SK-MEL-5 (cell line): Measurements from ENCODE around the gene ERC2. TPM values are rescaled to one million over a fixed set of nuclear protein-coding genes. Genes with fewer than 3 reads are reported as not detected.

Experiments
- DNase-seq: peaks from one replicate; pipeline ENCODE4 v3.0.0-alpha.2; 2016; ENCODE audit warnings: low read depth, low spot score
- in situ Hi-C: cut with HindIII; loops from 2 replicates; pipeline ENCODE4 v1.10.0; 2016; ENCODE audit warnings: low sequenced_read_pairs, high pct_unique_total_duplicates, low pct_unique_long_range_greater_than_20kb
- total RNA-seq: library from RNA; depleted of rRNA; stranded (reverse); fragments of >200 nt; shearing (Covaris generic); gene quantifications from 2 replicates; pipeline ENCODE4 v1.2.3, GENCODE V29; 2014

Gene ERC2
- total RNA-seq, 1 experiment from 2014 or later: 0.50 TPM

DNA sequence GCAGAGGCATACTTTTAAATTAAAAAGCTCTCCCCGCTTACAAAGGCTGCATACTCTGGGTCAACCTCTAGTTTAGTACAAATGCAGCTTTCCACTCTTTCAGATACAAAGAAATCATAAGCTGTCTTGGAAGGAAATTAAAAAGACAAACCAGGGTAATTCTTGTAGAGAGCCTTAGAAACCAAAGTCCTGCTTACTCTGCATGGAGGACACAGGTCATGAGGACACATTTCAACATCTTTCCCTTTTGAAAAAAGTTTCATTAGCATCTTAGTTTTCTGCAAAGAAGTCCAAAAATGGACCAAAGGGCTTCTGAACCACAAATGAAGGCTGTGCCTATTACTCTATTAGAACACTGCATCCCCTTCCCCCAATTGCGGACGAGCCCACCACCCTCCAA is 930.7 kb downstream of the ERC2 start:
- no peak for DNase-seq
- in situ Hi-C loops: no loop called here

DNA sequence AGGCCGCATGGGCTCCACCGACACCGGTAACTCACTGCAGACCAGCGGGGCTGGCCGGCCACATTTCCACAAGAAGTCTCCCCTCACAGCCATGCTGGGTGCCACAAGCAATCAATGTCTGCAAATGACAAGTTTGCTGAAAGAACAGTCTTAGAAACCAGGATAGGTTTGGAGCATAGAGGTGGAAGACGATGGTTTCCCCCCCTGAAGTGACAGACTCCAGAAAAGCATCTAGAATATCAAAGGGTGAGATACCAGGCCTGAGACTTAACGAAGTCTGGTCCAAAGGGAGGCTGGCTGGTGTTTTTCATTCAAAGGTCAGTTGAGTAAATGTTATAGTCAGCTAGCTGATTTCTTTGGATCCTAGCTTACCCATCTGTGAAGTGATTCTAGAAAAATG is 931.1 kb downstream of the ERC2 start:
- no peak for DNase-seq
- in situ Hi-C loops: no loop called here

DNA sequence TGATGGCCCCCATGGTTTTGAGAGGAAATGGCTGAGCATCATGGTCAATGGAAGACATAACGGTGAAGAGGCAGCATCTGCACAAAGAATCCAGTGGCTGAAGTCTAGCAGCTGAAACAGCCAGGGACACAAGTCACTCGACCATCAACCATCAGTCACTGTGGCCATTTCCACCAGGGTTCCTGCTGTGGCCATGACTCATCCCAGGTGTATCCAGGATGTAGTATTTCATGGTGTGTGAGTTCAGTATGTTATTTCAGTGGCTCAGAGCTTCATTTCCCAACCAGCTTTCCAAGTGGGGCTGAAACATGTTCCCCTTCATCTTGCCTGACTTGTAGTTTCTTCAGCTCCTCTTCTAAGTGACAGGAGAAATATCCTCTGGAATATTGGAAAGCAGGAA is 933.4 kb downstream of the ERC2 start:
- DNase-seq: no peak
- in situ Hi-C loops: no loop called here

DNA sequence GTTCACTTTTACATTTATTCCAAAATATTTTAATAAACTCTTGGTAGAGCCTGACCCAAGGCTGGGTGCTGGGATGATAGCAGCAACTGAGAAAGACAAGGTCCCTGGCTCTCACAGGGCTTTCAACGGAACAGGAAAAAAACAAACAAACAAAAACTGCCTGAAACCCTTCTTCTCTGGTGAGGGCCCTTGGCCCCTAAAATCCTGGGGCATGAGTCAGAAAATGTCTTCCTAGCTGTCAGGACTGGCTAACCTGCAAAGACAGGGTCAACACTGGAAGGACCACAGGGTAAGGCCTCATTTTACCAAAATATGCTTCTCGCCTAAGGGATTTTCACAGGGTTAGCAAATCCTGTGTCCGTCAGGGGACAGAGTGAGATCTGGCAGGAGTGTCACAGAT is 935.5 kb downstream of the ERC2 start:
- in situ Hi-C loops: no loop called here
- DNase-seq: no peak

DNA sequence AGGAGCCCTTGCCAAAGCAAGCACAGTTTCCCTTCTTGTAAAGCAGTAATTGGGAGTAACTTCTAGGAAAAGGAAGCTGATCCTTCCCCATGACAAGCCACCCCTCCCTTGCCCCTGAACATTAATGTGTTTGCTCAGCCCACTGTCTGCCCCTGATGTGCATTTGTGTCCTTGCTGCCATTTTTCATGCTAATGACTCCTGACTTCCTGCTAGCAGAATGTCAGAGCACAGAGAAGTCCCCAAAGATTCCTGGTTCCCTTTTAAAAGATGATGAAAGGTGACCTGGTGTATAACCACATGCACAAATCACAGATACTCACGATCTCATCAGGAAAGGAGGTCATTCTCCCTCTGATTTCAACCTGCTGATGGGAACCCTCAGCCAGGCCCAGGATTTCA is 936.9 kb downstream of the ERC2 start:
- in situ Hi-C loops: no loop called here

DNA sequence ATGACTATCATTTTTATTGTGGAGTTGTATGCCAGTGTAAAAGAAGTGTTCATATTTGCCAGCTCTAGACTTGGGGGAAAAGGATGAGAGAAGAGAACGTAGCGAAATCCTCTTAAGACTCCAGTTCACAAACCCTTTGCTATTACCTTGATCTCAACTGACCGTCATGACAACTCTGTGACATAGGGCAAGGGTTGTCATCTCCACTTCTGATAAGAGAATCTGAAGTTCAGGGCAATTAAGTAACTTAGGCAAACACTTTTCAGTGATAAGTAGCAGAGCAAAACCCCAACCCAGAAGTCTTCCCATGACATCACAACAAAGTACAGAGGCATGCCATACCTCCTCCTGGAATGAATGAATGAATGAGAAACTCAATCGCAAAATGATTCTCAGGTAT is 940.9 kb downstream of the ERC2 start:
- DNase-seq: no peak
- in situ Hi-C loops: no loop called here

More for the DNA sequence above, 936.9 kb downstream of the ERC2 start:
- DNase-seq: no peak

DNA sequence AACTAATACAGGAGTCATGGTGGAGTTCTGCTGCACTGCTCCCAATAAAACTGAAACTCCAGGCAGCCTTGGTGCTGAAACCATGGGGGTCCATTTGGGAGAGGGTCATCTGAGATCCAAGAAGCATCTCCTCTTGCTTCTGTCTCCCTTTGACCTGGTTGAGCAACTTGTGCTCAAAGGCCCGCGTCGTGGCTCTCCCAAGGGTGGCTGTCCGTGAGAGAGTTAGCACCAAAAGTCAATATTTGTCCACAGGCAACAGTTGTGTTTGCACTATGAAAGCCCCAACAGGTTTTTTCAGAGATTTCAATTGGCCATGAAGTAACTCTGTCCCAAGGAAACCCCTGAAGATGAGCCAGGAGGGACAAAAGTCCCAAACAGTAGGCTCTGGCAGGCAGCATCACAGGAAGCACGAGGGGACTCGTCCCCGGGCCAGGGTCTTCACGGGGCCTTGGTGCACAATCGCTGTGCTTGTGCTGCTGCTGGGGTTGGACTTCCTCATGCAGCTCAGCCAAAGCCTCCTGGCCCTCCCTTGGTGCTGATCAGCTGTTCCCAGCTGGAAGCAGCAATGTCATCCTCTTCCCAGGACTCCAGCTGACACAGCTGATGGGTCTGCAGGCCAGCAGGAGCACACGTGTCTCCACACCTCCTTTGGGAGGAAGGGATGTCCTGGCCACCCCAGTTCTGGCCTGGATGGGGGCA is 941.8 kb downstream of the ERC2 start:
- in situ Hi-C loops: no loop called here
- no peak for DNase-seq

DNA sequence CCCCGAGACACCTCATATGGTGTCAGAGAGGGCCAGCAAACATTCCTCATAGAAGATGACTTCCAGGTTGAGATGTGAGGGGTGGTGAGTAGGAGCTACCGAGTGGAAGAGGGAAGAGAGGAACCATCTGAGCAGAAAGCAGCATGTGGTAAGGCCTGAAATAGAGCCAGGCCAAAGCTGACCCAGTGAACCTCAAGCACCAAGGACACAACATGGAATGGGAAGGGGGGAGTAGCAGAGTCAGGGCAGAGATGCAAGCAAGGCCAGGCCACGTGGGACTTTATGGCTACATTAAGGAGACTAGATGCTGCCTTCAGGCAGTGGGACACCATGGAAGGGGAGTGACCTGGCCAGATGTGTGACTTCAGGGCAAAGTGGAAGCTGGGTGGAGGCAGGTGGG is 942.8 kb downstream of the ERC2 start:
- DNase-seq: no peak
- in situ Hi-C loops: no loop called here

DNA sequence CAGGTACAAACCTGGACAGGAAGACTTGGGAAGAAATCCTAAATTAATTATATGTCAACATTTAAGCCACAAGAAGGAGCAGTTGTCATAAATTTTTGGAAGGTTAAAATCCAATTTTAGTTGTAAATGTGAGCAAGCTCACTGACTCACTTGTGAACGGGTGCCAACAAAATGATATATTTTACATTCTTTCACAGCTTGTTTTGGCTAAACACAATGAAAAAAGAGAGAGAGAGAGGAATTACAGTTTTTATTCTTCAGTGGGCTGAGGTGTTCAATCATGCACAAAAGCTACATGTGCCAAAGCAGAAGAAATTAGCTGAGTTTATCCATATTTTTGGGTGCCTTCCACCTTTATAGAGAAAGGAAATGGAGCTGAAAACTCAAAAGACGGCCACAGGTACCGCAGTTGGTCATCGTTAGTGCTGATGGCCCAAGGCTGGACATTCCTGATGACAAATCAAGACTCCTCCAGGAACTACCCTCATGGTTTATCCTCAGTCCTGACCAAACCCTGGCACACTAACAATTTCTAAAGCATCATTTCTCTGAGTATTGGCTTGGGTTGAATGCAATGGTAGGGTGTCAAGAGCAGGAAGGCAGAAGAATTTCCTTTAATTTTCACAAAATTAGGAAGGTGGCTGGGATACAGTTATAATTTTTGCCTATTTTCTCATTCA is 943.6 kb downstream of the ERC2 start:
- in situ Hi-C loops: no loop called here

DNA sequence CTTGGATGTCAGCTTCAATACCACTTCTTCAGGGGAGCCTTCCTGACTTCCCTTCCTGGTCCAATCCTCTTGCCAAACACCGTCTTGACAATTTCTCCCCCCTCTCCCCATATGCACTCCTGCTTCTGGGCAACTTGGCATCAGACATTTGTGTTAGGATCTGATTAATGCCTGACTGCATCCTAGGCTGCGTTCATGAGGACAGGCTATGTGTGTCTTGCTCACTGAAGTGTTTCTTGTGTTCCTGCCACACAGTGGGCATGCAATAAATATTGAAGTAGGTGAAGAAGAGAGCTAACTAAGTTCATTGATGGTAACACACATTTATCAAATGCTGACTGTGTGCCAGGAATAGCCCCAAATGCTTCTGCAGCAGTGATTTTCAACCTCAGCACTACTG is 944.8 kb downstream of the ERC2 start:
- no peak for DNase-seq
- in situ Hi-C loops: no loop called here

More for the DNA sequence above, 943.6 kb downstream of the ERC2 start:
- DNase-seq: no peak

DNA sequence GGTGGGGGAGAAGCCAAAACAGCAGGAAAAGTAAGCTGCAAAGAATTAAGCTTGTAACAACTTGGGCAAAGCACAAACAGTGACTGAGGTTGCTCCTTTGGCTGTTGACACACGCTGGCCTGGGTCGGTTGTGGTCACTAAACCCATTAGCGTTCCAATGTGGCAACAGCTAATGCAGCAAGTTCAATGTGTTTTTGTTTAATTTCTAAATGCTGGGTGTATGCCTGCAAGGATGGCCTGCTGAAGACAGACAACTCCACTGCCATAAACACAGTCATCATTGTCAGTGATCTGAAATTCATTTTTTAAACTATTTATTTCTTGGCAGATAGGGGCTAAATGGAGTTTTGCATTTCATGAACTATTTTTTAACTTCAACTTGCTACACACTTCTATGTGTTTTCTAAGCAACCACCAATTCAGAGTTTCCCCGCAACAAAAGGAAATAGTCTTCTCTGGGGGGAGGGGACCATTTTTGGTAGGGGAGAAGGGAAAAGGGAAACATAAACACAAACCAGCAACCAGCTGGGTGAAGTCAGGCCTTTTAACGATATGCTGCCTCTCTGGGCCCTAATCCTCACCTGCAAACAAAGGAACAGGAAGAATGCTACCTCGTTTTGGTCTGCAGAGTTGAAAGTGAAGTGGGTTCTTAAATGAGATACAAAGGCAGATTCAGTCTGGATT is 946.4 kb downstream of the ERC2 start:
- peak; percentile 7 for DNase-seq
- in situ Hi-C loops: no loop called here

DNA sequence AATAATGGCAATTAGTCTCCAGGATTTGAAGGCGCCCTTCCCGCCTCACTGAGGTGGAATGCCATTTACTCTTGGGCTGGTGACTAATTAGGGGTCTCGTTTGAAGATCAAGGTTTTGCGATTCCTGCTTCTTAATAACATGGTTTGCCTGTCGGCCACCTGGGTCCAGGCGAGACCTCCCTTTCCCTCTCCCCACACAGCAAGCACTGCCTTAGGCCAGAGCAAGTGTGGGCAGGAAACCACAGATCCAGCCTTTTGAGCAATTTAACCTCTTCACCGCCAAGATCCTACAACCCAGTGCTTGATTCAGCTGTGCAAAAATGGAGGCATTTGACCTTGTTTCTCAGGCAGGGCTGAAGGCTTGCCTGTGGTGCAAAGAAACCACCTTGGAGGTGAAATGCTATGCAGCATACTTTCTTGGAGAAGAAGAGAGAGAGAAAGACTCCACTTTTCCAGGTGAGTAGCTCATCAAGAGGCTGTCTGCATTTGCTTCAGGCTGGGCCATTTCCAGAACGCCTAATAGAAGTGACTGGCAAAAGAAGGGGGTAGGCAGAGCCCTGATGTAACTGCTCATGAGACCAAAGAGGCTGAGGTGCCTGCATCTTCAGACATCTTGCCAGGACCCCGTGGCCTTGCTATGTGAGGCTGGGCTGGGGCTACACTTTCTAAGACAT is 947.1 kb downstream of the ERC2 start:
- in situ Hi-C loops: no loop called here
- no peak for DNase-seq

DNA sequence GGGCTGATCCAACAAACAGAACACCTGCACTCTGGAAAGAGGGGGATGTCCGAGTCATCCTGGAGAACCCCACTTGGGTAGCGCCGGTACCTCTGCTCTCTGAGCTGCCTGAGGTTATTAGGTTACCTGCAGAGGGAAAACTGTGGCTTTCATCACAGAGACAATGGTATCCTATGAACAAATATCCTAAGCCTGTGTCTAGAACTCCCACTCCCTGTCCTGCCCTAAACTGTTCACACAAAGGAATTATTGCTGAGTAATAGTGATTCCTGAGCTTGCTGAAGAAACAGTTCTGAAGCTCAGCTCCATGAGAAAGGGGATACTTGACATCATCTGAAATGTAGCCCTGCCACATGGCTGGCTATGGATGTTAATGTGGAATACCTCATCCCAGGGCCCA is 949.2 kb downstream of the ERC2 start:
- in situ Hi-C loops: no loop called here
- DNase-seq: no peak

DNA sequence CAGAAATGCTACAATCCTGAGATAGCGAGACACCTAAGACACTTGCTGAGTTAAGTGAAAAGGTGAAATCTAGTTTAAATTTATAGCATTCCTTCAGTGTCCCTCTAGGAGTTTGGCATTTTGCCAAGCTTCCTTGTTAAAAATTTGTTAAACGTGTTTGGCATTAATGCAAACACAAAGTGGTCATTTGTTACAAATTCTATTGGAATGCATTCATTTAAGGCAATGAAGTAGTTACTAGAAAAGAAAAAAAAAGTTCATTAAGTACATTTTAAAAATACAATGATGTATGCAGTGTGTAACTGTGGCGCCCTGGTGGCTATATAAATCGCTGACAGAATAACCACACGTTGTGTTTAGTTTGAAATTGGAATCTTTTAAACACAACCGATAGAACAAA is 949.8 kb downstream of the ERC2 start:
- DNase-seq: peak; percentile 10
- in situ Hi-C loops: no loop called here

DNA sequence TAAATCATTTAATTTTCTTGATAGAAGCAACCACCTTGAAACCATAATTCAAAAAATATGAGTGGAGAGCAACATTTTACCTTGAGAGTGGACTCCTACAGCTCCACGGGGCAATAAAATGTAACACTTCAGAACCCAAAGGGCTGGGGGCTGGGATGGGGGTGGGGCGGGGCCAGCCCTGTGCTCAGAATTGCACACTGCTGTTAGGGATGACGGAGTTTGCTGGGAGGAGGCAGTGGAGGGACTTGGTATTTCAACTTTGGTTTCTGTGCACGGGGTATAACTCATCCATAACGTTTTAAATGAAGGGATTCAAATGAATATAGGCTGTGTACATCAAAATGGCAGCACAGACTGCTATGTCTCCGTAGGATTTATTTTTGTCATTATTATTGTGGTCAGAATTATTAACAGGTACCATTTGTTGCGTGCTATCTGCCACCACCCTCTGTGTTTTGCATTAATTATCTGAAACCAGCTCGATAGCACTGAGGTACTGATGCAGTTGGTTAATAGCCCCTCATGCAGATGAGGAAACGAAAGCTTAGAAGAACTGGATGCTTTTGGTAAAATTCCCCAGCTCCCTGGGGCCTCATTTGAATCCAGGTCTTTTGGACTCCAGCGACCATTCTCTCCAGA is 951.8 kb downstream of the ERC2 start:
- DNase-seq: no peak
- in situ Hi-C loops: no loop called here

DNA sequence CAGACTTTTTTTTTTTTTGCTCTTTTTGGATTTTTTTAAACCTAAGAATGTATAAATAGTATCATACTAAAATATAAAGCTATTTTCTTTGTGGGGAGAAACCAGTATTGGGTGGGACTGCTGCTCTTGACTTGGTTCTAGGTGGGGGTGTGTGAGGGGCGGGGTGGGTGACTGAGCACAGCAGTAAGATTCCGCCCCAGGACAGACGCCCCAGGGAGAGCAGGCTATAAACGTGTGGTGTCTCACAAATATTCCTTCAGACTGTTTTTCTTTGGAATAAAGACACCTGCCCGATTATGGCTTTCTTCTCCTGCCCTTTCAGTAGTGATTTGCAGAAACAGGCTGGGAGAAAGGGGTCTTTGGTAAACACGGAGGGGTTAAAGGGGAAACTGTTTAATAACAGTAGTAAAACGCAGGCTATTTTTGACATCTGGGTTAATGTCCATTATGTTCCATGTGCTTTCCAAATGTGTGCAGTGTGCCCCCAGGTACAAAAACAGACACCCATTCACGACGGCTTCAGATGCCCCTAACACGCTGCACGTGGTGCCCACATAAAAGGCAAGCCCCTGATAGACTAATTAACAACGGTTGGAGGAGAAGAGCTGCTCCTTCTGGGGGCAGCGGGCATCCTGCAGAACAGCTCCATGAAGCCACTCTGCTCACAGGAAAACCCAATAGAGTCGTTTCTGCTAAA is 952.6 kb downstream of the ERC2 start:
- no peak for DNase-seq
- in situ Hi-C loops: no loop called here

DNA sequence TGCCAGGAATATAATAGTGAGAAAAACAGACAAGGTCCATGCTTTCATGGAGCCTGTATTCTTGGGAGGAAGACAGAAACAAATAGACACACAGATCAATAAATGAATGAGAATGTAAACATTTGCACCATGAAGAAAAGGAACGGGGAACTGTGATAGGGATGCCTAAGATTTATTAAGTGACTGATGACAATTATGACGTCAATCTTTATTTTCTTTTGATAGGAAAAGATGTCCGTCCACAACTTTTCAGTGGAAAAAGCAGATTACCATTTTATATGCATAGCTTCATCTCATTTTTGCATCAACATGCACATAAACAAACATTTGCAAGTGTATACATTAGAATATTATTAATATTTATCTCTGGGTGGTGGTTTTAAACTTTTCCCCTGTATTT is 953.3 kb downstream of the ERC2 start:
- in situ Hi-C loops: no loop called here
- DNase-seq: no peak
